HCT116 (cell line): ENCODE data around the gene DIO1.

ENCODE experiments used
- FOSL1 ChIP-seq: IDR thresholded peaks from 2 replicates; pipeline ENCODE4 v1.6.1; 2012; ENCODE audit warnings: low read depth
- POLR2AphosphoS5 ChIP-seq: IDR thresholded peaks from 2 replicates; pipeline ENCODE4 v1.6.1; 2011; ENCODE audit warnings: mild to moderate bottlenecking, low read depth, low read length, moderate library complexity
- YY1 ChIP-seq: IDR thresholded peaks from 2 replicates; pipeline ENCODE4 v1.6.1; 2011; ENCODE audit warnings: low read length, low read depth, moderate library complexity, mild to moderate bottlenecking; ENCODE audit not compliant: insufficient replicate concordance; ENCODE audit errors: extremely low read depth

DNA sequence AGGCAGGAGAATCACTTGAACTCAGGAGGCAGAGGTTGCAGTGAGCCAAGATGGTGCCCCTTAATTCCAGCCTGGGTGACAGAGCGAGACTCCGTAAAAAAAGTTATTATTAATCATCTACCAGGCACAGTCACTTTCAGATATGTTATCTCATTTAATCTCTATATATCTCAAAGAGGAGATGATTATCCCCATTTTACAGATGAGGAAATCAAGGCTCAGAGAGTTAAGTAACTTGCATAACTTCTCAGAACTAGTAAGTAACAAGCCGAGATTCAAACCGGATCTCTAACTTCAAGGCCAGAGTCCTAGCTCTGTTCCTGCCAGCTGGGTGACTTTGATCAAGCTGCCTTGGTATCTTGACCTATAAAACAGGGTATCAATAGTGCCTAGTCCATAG lies 17.5 kb downstream of the DIO1 start:
- TF ChIP-seq YY1 (no peak), POLR2AphosphoS5 (no peak), FOSL1 (no peak)
